Neural progenitor cell (in vitro differentiated cells): ENCODE results near the gene ZNF783. TPM values are rescaled to one million over a fixed set of nuclear protein-coding genes. Genes with fewer than 3 reads are reported as not detected.

Experiments used
- DNase-seq: peaks from one replicate; pipeline ENCODE4 v3.0.0-alpha.2; 2016; ENCODE audit warnings: low spot score
- H2AFZ ChIP-seq: fragments of 200-600 bp; sonication (generic); replicated peaks from 2 replicates; pipeline ENCODE4 v1.6.1; 2016; ENCODE audit warnings: antibody characterized with exemption
- H3F3A ChIP-seq: fragments of 200-600 bp; sonication (generic); 2 replicates; pipeline ENCODE4 v1.6.1; 2016; ENCODE audit warnings: antibody characterized with exemption, low read depth
- H3K27ac ChIP-seq: fragments of 200-600 bp; sonication (generic); 2 replicates; pipeline ENCODE4 v1.5.1; 2016; ENCODE audit warnings: mild to moderate bottlenecking
- H3K27me3 ChIP-seq: fragments of 200-600 bp; sonication (generic); 2 replicates; pipeline ENCODE4 v1.6.1; 2016; ENCODE audit warnings: mild to moderate bottlenecking, moderate library complexity
- H3K36me3 ChIP-seq: fragments of 200-600 bp; sonication (generic); 2 replicates; pipeline ENCODE4 v1.5.1; 2016
- H3K4me1 ChIP-seq: fragments of 200-600 bp; sonication (generic); 2 replicates; pipeline ENCODE4 v1.6.1; 2016; ENCODE audit warnings: mixed run types
- H3K4me2 ChIP-seq: fragments of 200-600 bp; sonication (generic); 2 replicates; pipeline ENCODE4 v1.6.1; 2016
- H3K4me3 ChIP-seq: fragments of 200-600 bp; sonication (generic); 2 replicates; pipeline ENCODE4 v1.5.1; 2016
- H3K79me2 ChIP-seq: fragments of 200-600 bp; sonication (generic); 2 replicates; pipeline ENCODE4 v1.6.1; 2016; ENCODE audit warnings: low read depth
- H3K9ac ChIP-seq: fragments of 200-600 bp; sonication (generic); 2 replicates; pipeline ENCODE4 v1.6.1; 2016
- H3K9me3 ChIP-seq: fragments of 200-600 bp; sonication (generic); 2 replicates; pipeline ENCODE4 v1.5.1; 2016; ENCODE audit warnings: low read depth
- H4K20me1 ChIP-seq: fragments of 200-600 bp; sonication (generic); 2 replicates; pipeline ENCODE4 v1.6.1; 2016; ENCODE audit warnings: low read depth
- H3K27ac Mint-ChIP-seq: 3 replicates; pipeline ENCODE4 v1.8.0; 2021; ENCODE audit warnings: mixed read lengths
- H3K27me3 Mint-ChIP-seq: 2 replicates; pipeline ENCODE4 v1.8.0; 2022; ENCODE audit warnings: low read depth, mild to moderate bottlenecking, inconsistent platforms, moderate library complexity, mixed read lengths; ENCODE audit not compliant: insufficient read depth
- H3K36me3 Mint-ChIP-seq: 3 replicates; pipeline ENCODE4 v1.8.0; 2021; ENCODE audit warnings: mixed read lengths
- H3K4me1 Mint-ChIP-seq: 3 replicates; pipeline ENCODE4 v1.8.0; 2021; ENCODE audit warnings: mixed read lengths
- H3K4me3 Mint-ChIP-seq: 3 replicates; pipeline ENCODE4 v1.8.0; 2021; ENCODE audit warnings: mild to moderate bottlenecking, moderate library complexity, mixed read lengths
- H3K9me3 Mint-ChIP-seq: 3 replicates; pipeline ENCODE4 v1.8.0; 2020; ENCODE audit warnings: mixed read lengths
- EZH2 ChIP-seq: fragments of 200-600 bp; sonication (generic); IDR thresholded peaks from 2 replicates; pipeline ENCODE4 v1.6.1; 2017; ENCODE audit warnings: antibody characterized with exemption, mild to moderate bottlenecking, moderate library complexity
- EZH2phosphoT487 ChIP-seq: fragments of 200-600 bp; sonication (generic); IDR thresholded peaks from 2 replicates; pipeline ENCODE4 v1.6.1; 2017; ENCODE audit warnings: antibody characterized with exemption
- total RNA-seq: library from RNA; depleted of rRNA; stranded (reverse); fragments of >200 nt; gene quantifications from 2 replicates; pipeline ENCODE4 v1.2.3, GENCODE V29; 2015; ENCODE audit warnings: low replicate concordance
- TF ChIP-seq, protein P1 (sequence below): fragments of 200-600 bp; sonication (generic); IDR thresholded peaks from 2 replicates; pipeline ENCODE4 v1.5.1; 2017; ENCODE audit warnings: antibody characterized with exemption, mild to moderate bottlenecking

Gene ZNF783
- total RNA-seq, 1 donor from 2014 or later, result 5.5 TPM

DNA sequence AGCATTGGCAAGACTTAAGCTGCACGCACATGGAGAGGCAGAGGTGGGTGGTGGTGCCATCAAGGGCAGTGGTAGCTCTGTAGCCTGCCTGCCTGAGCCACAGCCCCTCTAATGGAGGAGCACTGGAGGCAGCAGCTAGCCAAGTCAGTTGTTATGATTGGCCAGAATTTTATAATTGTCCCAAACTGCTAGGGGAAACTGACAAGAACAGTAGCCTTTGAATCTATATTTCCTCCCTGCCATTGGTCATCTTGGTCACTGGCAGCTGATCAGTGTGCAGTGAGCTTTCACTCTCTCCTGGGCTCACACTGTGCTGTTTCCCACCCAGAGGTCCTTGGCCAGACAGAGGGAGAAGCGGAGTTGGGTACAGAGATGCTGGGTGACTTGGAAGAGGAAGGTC lies 9.6 kb upstream of the ZNF783 start:
- TF ChIP-seq EZH2 (no peak), EZH2phosphoT487 (no peak)
- TF ChIP-seq, protein P1, sequence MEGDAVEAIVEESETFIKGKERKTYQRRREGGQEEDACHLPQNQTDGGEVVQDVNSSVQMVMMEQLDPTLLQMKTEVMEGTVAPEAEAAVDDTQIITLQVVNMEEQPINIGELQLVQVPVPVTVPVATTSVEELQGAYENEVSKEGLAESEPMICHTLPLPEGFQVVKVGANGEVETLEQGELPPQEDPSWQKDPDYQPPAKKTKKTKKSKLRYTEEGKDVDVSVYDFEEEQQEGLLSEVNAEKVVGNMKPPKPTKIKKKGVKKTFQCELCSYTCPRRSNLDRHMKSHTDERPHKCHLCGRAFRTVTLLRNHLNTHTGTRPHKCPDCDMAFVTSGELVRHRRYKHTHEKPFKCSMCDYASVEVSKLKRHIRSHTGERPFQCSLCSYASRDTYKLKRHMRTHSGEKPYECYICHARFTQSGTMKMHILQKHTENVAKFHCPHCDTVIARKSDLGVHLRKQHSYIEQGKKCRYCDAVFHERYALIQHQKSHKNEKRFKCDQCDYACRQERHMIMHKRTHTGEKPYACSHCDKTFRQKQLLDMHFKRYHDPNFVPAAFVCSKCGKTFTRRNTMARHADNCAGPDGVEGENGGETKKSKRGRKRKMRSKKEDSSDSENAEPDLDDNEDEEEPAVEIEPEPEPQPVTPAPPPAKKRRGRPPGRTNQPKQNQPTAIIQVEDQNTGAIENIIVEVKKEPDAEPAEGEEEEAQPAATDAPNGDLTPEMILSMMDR, result no peak
- H2AFZ ChIP-seq, result no peak overlapping the region
- H3K27me3 ChIP-seq, result no peaks in the 10 kb centered on the region
- H3K4me2 ChIP-seq, result no peak overlapping the region
- Mint-ChIP-seq H3K9me3 (no peaks in the 10 kb centered on the region), H3K4me1 (no peaks in the 10 kb centered on the region), H3K4me3 (no peak overlapping the region), H3K27me3 (peaks cover 2% of the 10 kb centered on the region), H3K36me3 (peaks cover 9% of the 10 kb centered on the region), H3K27ac (no peak overlapping the region)
- peaks cover 20% of the 10 kb centered on the region for H4K20me1 ChIP-seq
- no peaks in the 10 kb centered on the region for H3F3A ChIP-seq
- no peaks in the 10 kb centered on the region for H3K36me3 ChIP-seq
- H3K79me2 ChIP-seq, result peaks cover 24% of the 10 kb centered on the region
- no peak overlapping the region for H3K27ac ChIP-seq
- no peaks in the 10 kb centered on the region for H3K9me3 ChIP-seq
- H3K9ac ChIP-seq, result no peak overlapping the region
- DNase-seq, result no peak
- no peaks in the 10 kb centered on the region for H3K4me1 ChIP-seq
- H3K4me3 ChIP-seq, result no peak overlapping the region

GRCh38 chr7:149253665-149254064 lies 8.3 kb upstream of the ZNF783 start:
- H3K4me1 ChIP-seq, result no peaks in the 10 kb centered on the region
- no peaks in the 10 kb centered on the region for H3K9me3 ChIP-seq
- no peaks in the 10 kb centered on the region for H3F3A ChIP-seq
- peaks cover 7% of the 10 kb centered on the region for H4K20me1 ChIP-seq
- H3K27ac ChIP-seq, result no peak overlapping the region
- H3K4me1 Mint-ChIP-seq, result no peaks in the 10 kb centered on the region
- no peaks in the 10 kb centered on the region for H3K36me3 ChIP-seq
- H3K9me3 Mint-ChIP-seq, result no peaks in the 10 kb centered on the region
- H3K4me3 Mint-ChIP-seq, result no peak overlapping the region
- no peak for DNase-seq
- peaks cover 9% of the 10 kb centered on the region for H3K36me3 Mint-ChIP-seq
- H3K27me3 Mint-ChIP-seq, result peaks cover 2% of the 10 kb centered on the region
- no peak overlapping the region for H2AFZ ChIP-seq
- H3K4me2 ChIP-seq, result no peak overlapping the region
- H3K9ac ChIP-seq, result no peak overlapping the region
- H3K27me3 ChIP-seq, result no peaks in the 10 kb centered on the region
- no peak overlapping the region for H3K27ac Mint-ChIP-seq
- H3K4me3 ChIP-seq, result no peak overlapping the region
- H3K79me2 ChIP-seq, result peaks cover 11% of the 10 kb centered on the region
- TF ChIP-seq, protein P1, result no peak
- TF ChIP-seq EZH2phosphoT487, result no peak
- no peak for TF ChIP-seq EZH2

- no peaks in the 10 kb centered on the region for H3K9me3 Mint-ChIP-seq
- Histone ChIP-seq H3K9me3 (no peaks in the 10 kb centered on the region), H3K27ac (no peak overlapping the region), H3F3A (no peaks in the 10 kb centered on the region), H3K9ac (no peak overlapping the region), H4K20me1 (peaks cover under 1% of the 10 kb centered on the region), H3K79me2 (peaks cover 4% of the 10 kb centered on the region), H3K4me1 (no peaks in the 10 kb centered on the region), H2AFZ (no peak overlapping the region), H3K4me3 (no peak overlapping the region), H3K27me3 (no peaks in the 10 kb centered on the region), H3K4me2 (no peak overlapping the region), H3K36me3 (no peaks in the 10 kb centered on the region)
- DNase-seq, result no peak
- H3K4me1 Mint-ChIP-seq, result no peaks in the 10 kb centered on the region
- TF ChIP-seq, protein P1, result no peak
- no peak for TF ChIP-seq EZH2phosphoT487
- no peak for TF ChIP-seq EZH2
- H3K27me3 Mint-ChIP-seq, result peaks cover 2% of the 10 kb centered on the region
- H3K27ac Mint-ChIP-seq, result no peak overlapping the region
- H3K36me3 Mint-ChIP-seq, result peaks cover 9% of the 10 kb centered on the region
- no peak overlapping the region for H3K4me3 Mint-ChIP-seq
These were observed 7.7 kb upstream of the ZNF783 start for GRCh38 chr7:149254181-149254858.
